GM20431 (cell line): Measurements from ENCODE around the gene CXCL3.
"Not testable (repeated sequence)": the region's sequence is repeated elsewhere in the genome, so short reads cannot be mapped to it uniquely, and the experiment has no call there.

Experiments
- in situ Hi-C: fragments of 300-500 bp; cut with MseI, MboI; formaldehyde crosslinking; loops from one replicate; pipeline ENCODE4 v1.15.0; 2020; ENCODE audit warnings: low sequenced_read_pairs; ENCODE audit not compliant: unreplicated experiment

The CXCL3 gene

GRCh38 chr4:74038425-74039314 is at the start of gene CXCL3:
Gene CXCL3, minus strand, starts transcription at chr4:74038689. Its CDS starts 78 bp downstream, at chr4:74038611.
- in situ Hi-C loops, result no loop called here

DNA sequence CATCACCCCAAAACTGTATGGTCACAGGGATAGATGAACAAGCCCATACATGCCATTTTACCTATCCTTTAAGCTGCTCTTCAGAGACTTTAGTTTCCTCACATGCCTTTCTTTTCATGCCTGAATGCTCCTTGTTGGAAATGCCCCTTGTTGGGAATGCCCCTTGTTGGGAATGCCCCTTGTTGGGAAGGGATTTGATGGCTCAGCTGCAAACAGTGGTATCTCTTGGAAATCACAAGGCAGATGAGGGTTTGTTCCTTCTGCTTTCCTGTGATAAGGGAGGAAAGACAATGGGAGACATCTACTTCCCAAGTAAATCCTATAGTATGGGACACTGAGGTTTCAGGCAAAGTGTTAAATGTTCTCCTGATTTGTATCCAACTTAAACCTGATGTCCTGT is 49.0 kb upstream of the CXCL3 start:
- in situ Hi-C loops, result no loop called here

GRCh38 chr4:74085669-74086068 is 47.2 kb upstream of the CXCL3 start:
- in situ Hi-C loops, result no loop called here

GRCh38 chr4:74084984-74085383 is 46.5 kb upstream of the CXCL3 start:
- in situ Hi-C loops, result no loop called here

- in situ Hi-C loops, result no loop called here
Observed at GRCh38 chr4:74083546-74083945, 45.1 kb upstream of the CXCL3 start.

DNA sequence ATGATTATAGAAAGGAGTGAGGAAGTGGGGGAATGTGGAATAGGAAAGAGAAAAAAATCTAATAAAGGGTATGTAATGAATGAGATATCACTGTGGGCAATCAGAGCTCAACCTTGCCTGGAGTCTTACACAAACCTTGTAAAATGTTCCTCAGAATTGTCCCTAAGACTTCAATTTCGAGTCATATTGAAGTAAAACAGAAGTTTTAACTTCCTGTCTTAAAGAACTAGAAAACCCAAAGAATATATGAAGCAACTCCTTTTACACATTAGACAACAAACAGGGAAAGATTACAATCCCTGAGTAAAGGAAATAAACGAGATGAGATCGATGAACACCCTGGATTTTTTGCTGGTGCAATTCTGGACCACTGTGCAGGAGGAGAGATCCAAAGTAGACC is 42.5 kb upstream of the CXCL3 start:
- in situ Hi-C loops, result no loop called here

DNA sequence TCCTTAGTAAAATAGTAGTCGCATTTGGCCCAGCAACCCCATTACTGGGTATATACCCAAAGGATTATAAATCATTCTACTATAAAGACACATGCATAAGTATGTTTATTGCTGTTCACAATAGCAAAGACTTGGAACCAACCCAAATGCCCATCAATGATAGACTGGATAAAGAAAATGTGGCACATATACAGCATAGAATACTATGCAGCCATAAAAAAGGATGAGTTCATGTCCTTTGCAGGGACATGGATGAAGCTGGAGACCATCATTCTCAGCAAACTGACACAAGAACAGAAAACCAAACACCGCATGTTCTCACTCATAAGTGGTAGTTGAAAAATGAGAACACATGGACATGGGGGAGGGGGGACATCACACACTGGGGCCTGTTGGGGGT is 41.9 kb upstream of the CXCL3 start:
- in situ Hi-C loops, result not testable (repeated sequence)

DNA sequence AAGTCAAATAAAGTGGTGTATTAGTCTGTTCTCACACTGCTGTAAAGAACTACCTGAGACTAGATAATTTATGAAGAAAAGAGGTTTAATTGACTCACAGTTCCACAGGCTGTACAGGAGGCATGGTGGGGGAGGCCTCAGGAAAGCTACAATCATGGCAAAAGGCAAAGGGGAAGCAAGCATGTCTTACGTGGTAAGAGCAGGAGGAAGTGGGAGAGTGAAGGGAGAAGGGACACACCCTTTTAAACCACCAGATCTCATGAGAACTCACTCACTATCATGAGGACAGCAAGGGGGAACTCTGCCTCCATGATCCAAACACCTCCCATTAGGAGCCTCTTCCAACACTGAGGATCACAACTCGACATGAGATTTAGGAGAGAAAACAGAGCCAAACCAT is 40.5 kb upstream of the CXCL3 start:
- in situ Hi-C loops, result not testable (repeated sequence)

DNA sequence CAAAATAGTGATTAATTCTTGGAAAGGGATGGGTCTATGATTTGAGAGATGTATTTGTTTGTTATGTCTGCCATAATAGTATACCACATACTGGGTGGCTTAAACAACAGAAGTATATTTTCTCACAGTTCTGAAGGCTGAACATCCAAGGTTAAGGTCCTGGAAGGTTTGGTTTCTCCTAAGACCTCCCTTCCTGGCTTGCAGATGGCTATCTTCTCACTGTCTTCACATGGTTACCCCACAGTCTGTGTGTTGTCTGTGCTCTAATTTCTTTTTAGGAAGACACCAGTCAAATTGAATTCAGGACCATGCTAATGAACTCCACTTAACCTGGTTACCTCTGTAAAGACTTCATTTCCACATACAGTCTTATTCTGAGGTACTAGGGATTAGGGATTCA is 34.9 kb upstream of the CXCL3 start:
- in situ Hi-C loops, result no loop called here

DNA sequence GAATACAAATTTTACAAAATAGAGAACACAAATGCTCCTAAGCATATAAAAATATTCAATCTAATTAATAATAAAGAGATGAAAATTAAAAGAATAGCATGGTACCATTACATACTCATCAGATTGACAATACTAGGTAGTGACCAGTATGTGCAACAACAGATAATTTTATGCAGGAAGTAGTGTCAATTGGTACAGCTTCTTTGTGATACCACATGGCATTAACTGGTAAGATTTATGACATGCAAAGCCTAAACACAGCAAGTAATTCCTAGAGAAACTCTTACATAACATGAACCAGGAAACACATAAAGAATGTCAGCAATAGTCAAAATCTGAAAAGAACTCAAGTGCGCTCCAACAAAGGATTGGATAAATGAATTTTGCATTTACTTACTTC is 34.2 kb upstream of the CXCL3 start:
- in situ Hi-C loops, result no loop called here

DNA sequence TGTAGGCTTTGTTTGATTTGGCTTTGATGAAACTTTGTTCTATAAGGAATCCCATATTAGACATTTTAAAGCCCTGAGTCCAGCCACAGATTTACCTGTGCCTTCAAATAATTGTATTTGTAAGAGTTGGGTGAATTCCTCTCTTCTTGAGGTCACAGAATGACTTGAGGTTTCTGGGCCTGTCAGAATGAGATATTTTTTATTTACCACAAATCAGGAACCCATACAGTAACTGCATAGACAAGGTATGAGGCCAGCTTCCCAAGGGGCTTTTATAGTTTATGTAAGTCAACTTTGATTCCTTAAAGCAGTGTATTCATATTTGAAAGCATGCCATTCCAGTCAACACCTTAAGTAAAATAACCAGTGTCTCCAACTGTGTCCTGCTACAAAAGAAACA is 29.1 kb upstream of the CXCL3 start:
- in situ Hi-C loops, result no loop called here

GRCh38 chr4:74066232-74066631 is 27.7 kb upstream of the CXCL3 start:
- in situ Hi-C loops, result no loop called here

DNA sequence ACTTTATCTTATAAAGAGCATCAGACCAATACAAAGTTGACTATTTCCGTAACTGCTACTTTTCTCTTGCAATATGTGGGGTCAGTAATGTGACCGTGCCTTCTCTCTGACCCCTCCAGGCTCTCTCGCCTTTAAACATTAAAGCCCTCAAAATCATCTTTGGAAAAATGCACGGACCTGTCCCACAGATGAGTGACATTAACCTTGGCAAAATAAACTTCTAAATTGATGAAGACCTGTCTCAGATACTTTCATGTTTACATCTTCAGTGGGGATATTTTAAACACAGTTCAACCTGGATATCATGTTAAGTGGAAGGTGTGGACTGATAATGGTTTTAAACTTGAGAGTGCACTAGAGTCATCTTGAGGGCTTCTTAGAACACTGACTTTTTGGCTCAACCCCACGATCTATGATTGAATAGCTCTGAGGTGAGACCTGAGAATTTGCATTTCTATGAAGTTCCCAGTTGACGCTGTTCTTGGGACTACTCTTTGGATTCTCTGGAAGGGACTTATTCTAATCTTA is 26.7 kb upstream of the CXCL3 start:
- in situ Hi-C loops, result no loop called here

- in situ Hi-C loops, result no loop called here
Observed at GRCh38 chr4:74063859-74064258, 25.4 kb upstream of the CXCL3 start.

DNA sequence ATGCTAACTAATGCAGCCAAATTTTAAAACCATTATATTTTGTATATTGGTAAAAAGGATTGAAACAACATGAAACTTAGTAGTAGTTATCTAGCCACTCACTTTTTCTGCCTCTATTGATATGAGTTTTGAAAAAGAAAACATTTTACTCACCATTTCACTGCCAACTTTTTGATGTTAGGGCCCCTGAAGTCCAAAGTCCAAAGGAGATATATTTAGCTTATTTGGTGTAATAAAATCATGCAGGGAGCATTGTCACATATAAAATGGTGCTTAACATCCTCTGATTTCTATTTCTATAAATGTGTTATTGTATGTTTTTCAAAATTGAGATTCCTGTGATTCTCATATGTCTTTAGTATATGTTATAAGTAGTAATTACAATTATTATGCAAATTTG is 24.5 kb upstream of the CXCL3 start:
- in situ Hi-C loops, result no loop called here

DNA sequence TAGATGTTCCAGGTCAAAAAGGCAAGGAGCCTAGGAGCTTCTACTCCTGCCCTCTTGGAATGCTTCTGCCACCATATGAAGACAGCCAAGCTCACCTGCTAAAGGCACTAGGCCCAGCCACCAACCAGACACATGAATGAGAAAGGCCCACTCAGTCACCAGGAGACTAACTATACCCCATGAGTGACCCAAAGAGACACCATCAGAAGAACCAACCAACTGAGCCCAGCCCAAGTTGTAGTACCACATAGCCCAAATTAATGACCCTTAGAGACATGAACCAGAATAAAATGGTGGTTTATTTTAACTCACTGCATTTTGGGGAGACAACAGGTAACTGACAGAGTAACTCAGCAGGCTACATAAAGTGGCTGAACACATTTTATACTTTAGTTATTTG is 22.9 kb upstream of the CXCL3 start:
- in situ Hi-C loops, result no loop called here

DNA sequence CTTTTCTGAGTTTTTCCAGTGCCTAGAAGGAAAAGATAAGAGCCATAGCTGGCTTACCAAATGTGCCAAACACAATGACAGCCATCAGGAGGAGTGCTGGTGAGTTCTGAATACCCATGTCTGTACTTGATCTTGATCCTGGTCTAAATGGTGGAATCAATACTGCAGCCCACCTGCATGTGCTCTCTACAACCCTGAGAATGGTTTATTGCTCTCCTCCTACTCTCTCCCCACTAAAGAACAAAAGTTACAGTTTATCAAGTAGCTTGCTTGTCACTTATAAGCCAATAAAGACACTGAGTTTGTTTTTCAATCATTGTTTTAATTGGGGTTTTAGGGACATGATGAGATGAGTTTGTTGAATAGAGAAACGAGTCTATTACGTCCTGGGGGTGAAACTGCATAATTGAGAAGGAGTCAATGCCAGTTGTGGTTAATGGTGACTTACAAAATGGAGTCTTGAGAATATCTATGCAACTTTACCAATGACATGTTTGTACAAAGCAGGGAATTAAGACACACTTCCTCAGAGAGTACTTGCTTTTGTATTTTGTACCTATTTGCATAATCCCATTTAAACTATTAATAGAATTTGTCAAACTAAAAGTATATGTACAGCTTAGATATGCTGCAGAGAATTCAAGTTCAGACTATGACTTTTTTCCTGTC is 20.8 kb upstream of the CXCL3 start:
- in situ Hi-C loops, result no loop called here

DNA sequence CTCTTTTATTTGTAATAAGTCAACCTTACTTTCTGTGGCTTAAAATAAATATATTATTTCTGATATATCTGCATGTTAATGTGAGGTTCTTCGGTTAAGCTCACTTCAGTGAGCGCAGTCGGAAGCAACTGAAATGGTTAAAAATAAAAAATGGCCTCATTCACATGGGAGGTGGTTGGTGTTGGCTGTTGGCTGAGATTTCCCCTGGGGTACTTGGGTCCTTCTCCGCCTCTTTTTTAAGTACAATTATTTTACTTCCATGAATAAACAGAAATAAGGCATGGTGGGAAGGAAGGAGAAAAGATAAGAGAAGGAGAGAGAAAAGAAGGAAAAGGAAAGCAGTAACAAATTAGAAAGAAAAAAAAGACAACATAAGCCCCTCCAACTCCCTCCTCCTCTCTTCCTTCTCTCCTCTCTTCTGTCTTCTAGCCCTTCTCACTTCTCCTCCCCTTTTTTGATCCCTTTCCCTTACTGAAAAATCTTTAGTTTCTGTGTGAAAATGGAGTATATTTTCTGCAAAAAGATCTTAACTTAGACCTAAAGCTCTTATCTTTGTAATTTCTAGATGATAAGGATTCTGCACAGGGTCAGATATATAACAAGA is 19.7 kb upstream of the CXCL3 start:
- in situ Hi-C loops, result no loop called here

- in situ Hi-C loops, result no loop called here
Observed at GRCh38 chr4:74057588-74057987, 19.1 kb upstream of the CXCL3 start.

DNA sequence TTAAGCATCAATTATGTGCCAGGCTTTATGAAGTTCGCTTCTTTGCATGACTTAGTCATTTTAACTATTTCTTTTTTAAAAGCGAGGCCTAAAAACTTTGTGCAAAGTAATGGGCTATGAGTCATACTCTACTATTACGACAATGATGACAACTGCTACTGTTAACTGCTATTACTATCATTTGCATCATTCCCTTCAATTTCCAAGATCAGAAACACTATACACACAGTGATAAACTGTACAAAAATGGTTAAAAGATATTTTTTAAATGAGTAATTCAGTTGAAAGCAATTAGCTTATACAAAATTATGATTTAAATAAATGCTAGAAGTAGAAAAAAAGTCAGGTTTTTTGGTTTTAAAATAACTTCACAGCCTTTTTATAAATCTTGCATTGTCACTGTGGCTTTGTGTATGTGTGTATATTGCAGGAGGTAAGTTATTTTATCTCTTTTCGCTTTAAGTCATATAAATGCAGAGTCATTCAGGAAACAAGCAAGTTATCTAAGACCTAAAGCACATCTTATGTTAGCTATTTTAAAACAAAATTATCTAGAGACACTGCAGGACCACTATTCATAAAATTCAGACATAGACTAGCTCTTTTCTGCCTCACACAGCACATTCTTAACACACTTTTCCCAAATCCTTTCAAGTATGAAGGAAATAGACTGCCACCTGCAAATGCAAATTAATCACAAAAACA is 18.5 kb upstream of the CXCL3 start:
- in situ Hi-C loops, result no loop called here
